ENCODE measurements around the gene COX8A.

GRCh38 chr11:64005691-64006090, 31.3 kb downstream of the COX8A start:
- TF ChIP-seq, protein P1, sequence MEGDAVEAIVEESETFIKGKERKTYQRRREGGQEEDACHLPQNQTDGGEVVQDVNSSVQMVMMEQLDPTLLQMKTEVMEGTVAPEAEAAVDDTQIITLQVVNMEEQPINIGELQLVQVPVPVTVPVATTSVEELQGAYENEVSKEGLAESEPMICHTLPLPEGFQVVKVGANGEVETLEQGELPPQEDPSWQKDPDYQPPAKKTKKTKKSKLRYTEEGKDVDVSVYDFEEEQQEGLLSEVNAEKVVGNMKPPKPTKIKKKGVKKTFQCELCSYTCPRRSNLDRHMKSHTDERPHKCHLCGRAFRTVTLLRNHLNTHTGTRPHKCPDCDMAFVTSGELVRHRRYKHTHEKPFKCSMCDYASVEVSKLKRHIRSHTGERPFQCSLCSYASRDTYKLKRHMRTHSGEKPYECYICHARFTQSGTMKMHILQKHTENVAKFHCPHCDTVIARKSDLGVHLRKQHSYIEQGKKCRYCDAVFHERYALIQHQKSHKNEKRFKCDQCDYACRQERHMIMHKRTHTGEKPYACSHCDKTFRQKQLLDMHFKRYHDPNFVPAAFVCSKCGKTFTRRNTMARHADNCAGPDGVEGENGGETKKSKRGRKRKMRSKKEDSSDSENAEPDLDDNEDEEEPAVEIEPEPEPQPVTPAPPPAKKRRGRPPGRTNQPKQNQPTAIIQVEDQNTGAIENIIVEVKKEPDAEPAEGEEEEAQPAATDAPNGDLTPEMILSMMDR (IDR thresholded peaks at IDR 0.05; ENCODE audit: insufficient read depth, low read length): no peak
- no peak for TF ChIP-seq REST (IDR thresholded peaks at IDR 0.05; ENCODE audit: insufficient replicate concordance, low read depth)
- no peak for TF ChIP-seq GABPA (IDR thresholded peaks at IDR 0.05; ENCODE audit: low read depth)
- no peak for TF ChIP-seq POLR2AphosphoS5 (IDR thresholded peaks at IDR 0.05; ENCODE audit: low read depth)

All from HL-60 (cell line).